CD4-positive, CD25-positive, alpha-beta regulatory T cell (primary cell): ENCODE measurements around the gene TPCN1. TPM values are rescaled to one million over a fixed set of nuclear protein-coding genes. Genes with fewer than 3 reads are reported as not detected.

Experiments
- ATAC-seq, 2 donors: fragments of 150-1000 bp; cut with Tn5 transposase; one replicate each; pipeline ENCODE4 v1.10.0; 2021; ENCODE audit warnings: low read depth in 2 of 2, moderate number of reproducible peaks in 2 of 2, moderate library complexity in 1 of 2
- DNase-seq, 3 donors: peaks; one replicate each; pipeline versions ENCODE4 v3.0.0 to v3.0.0-alpha.2; 2012 to 2022; ENCODE audit warnings: mixed read lengths in 1 of 3
- H3K27ac ChIP-seq: one replicate; pipeline ENCODE4 v1.7.0; 2013; ENCODE audit warnings: mild to moderate bottlenecking, low read length; ENCODE audit not compliant: insufficient read depth, poor library complexity, severe bottlenecking
- H3K27me3 ChIP-seq: one replicate; pipeline ENCODE4 v1.7.0; 2013; ENCODE audit warnings: low read length; ENCODE audit not compliant: control insufficient read depth, insufficient read depth
- H3K36me3 ChIP-seq: one replicate; pipeline ENCODE4 v1.7.0; 2013; ENCODE audit warnings: mild to moderate bottlenecking, low read length, moderate library complexity; ENCODE audit not compliant: control insufficient read depth, insufficient read depth
- H3K4me1 ChIP-seq: 2 replicates; pipeline ENCODE4 v1.7.0; 2013; ENCODE audit warnings: mild to moderate bottlenecking, low read length; ENCODE audit not compliant: insufficient read depth, control insufficient read depth, poor library complexity, severe bottlenecking
- H3K4me3 ChIP-seq: one replicate; pipeline ENCODE4 v1.7.0; 2013; ENCODE audit warnings: low read depth, mild to moderate bottlenecking, low read length, moderate library complexity
- H3K9me3 ChIP-seq, 2 experiments: 1 replicate in 1 of 2; 2 replicates in 1 of 2; pipeline ENCODE4 v1.7.0; 2013; ENCODE audit warnings: low read length in 2 of 2, mild to moderate bottlenecking in 1 of 2, moderate library complexity in 1 of 2; ENCODE audit not compliant: control insufficient read depth in 2 of 2
- H3K27ac Mint-ChIP-seq, 3 donors: one replicate each; pipeline ENCODE4 v1.8.0; 2020 to 2022; ENCODE audit warnings: mild to moderate bottlenecking in 3 of 3, mixed read lengths in 3 of 3, moderate library complexity in 2 of 3
- H3K27me3 Mint-ChIP-seq: one replicate; pipeline ENCODE4 v1.8.0; 2022; ENCODE audit warnings: mild to moderate bottlenecking, mixed read lengths
- H3K36me3 Mint-ChIP-seq: one replicate; pipeline ENCODE4 v1.8.0; 2020; ENCODE audit warnings: mixed read lengths
- H3K4me1 Mint-ChIP-seq, 4 donors: one replicate each; pipeline ENCODE4 v1.8.0; 2020 to 2022; ENCODE audit warnings: mixed read lengths in 4 of 4, mild to moderate bottlenecking in 1 of 4
- H3K4me3 Mint-ChIP-seq, 4 donors: one replicate each; pipeline ENCODE4 v1.8.0; 2020 to 2022; ENCODE audit warnings: mild to moderate bottlenecking in 4 of 4, mixed read lengths in 4 of 4, moderate library complexity in 3 of 4
- H3K9me3 Mint-ChIP-seq, 7 donors: one replicate each; pipeline ENCODE4 v1.8.0; 2020 to 2022; ENCODE audit warnings: mixed read lengths in 7 of 7, mild to moderate bottlenecking in 3 of 7, moderate library complexity in 2 of 7
- polyA plus RNA-seq, 4 donors: library from polyadenylated mRNA; unstranded; fragments of 300-500 nt; fragmentation: Illumina TruSeq; gene quantifications; one replicate each; pipeline ENCODE4 v1.2.3, GENCODE V29; 2021
- total RNA-seq: library from RNA; stranded (reverse); gene quantifications from one replicate; pipeline ENCODE4 v1.2.3, GENCODE V29; 2022

Gene TPCN1
- total and polyA plus RNA-seq, 5 donors from 2014 or later, result 5.2 to 44.9 (median 8.4) TPM

- H3K4me1 ChIP-seq, result no peaks in the 10 kb centered on the region
- no peak overlapping the region for H3K27ac ChIP-seq
- no peaks in the 10 kb centered on the region for H3K9me3 ChIP-seq
- Mint-ChIP-seq H3K27me3 (no peaks in the 10 kb centered on the region), H3K4me1 (peaks cover 0 to 2% (median 0%) of the 10 kb centered on the region in 4 donors), H3K4me3 (no peak overlapping the region), H3K36me3 (peaks cover 31% of the 10 kb centered on the region), H3K9me3 (no peaks in the 10 kb centered on the region), H3K27ac (peak overlapping the region; percentile 28 to 65 (median 58))
- DNase-seq (no peak), ATAC-seq (no peak)
- peaks cover 36% of the 10 kb centered on the region for H3K36me3 ChIP-seq
- H3K4me3 ChIP-seq, result no peak overlapping the region
- H3K27me3 ChIP-seq, result no peaks in the 10 kb centered on the region
Observed at GRCh38 chr12:113289361-113289760, 68.1 kb downstream of the TPCN1 start.

DNA sequence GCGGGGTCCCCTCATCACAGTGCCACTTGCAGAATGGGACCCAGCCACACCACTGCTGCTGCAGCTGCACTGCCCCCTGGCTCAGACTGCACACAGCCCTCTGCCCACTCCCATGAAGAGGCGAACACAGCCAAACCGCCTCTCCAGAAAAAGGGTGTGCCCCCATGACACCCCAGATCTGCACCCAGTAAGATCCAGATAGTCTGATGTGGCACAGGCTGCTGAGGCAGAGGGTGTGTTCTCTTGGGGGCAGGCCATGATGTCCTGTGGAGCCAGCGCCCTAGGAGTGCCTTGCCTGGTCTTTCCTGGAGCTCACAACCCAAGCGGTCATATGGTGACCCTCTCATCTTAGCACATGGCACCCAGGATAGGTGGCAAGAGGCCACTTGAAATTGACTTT lies 69.2 kb downstream of the TPCN1 start:
- Mint-ChIP-seq H3K27ac (no peak overlapping the region), H3K27me3 (no peaks in the 10 kb centered on the region), H3K9me3 (no peaks in the 10 kb centered on the region), H3K4me1 (no peaks in the 10 kb centered on the region), H3K4me3 (no peak overlapping the region), H3K36me3 (peaks cover 27% of the 10 kb centered on the region)
- H3K36me3 ChIP-seq, result peaks cover 27% of the 10 kb centered on the region
- no peaks in the 10 kb centered on the region for H3K4me1 ChIP-seq
- H3K4me3 ChIP-seq, result no peak overlapping the region
- H3K9me3 ChIP-seq, result no peaks in the 10 kb centered on the region
- ATAC-seq (no peak), DNase-seq (no peak)
- no peaks in the 10 kb centered on the region for H3K27me3 ChIP-seq
- no peak overlapping the region for H3K27ac ChIP-seq

DNA sequence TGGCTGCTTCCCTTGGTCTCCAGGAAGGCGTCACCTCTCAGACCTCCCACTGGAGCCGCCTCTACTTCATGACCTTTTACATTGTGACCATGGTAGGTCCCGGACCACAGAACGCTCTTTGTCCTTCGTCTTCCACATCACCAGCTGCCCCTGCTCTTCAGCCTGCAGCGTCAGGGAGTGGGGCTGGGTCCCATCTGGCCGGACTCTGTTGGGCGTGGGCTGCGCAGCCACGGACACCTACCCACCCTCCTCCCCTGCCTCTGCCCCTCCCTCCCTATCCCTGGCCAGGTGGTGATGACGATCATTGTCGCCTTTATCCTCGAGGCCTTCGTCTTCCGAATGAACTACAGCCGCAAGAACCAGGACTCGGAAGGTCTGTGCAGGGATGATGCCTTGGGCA lies 70.3 kb downstream of the TPCN1 start:
- Mint-ChIP-seq H3K4me1 (no peaks in the 10 kb centered on the region), H3K9me3 (no peaks in the 10 kb centered on the region), H3K27ac (peak overlapping the region in 2 of 3 donors; percentile 59 to 63), H3K4me3 (no peak overlapping the region), H3K36me3 (peaks cover 25% of the 10 kb centered on the region), H3K27me3 (no peaks in the 10 kb centered on the region)
- H3K4me1 ChIP-seq, result no peaks in the 10 kb centered on the region
- no peak overlapping the region for H3K4me3 ChIP-seq
- no peak for DNase-seq
- H3K36me3 ChIP-seq, result peaks cover 32% of the 10 kb centered on the region
- no peaks in the 10 kb centered on the region for H3K27me3 ChIP-seq
- no peaks in the 10 kb centered on the region for H3K9me3 ChIP-seq
- no peak overlapping the region for H3K27ac ChIP-seq
- no peak for ATAC-seq

GRCh38 chr12:113292091-113292490 lies 70.8 kb downstream of the TPCN1 start:
- no peaks in the 10 kb centered on the region for H3K27me3 ChIP-seq
- Mint-ChIP-seq H3K36me3 (peaks cover 27% of the 10 kb centered on the region), H3K4me3 (no peak overlapping the region), H3K4me1 (no peaks in the 10 kb centered on the region), H3K27me3 (no peaks in the 10 kb centered on the region), H3K9me3 (no peaks in the 10 kb centered on the region), H3K27ac (peak overlapping the region in 2 of 3 donors; percentile 2 to 63)
- no peak overlapping the region for H3K27ac ChIP-seq
- peaks cover 36% of the 10 kb centered on the region for H3K36me3 ChIP-seq
- DNase-seq (no peak), ATAC-seq (no peak)
- H3K4me1 ChIP-seq, result no peaks in the 10 kb centered on the region
- no peak overlapping the region for H3K4me3 ChIP-seq
- H3K9me3 ChIP-seq, result no peaks in the 10 kb centered on the region

DNA sequence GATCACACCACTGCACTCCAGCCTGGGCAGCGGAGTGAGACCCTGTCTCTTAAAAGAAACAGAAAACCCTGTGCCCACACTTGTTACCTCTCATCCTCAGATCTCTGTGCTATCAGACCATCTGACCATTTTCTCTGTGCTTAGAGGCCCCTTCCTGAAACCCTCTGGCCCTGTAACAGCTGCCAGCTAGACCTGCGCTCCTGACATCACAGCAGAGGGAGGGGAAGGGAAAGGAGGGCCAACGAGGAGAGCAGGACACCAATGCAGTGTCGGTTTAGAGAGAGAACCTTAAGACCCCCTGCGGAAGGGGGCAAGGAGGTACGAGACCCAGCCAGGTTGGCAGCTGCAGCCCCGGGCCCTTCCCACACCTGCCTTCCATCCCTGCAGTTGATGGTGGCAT lies 71.3 kb downstream of the TPCN1 start:
- no peak overlapping the region for H3K27ac Mint-ChIP-seq

DNA sequence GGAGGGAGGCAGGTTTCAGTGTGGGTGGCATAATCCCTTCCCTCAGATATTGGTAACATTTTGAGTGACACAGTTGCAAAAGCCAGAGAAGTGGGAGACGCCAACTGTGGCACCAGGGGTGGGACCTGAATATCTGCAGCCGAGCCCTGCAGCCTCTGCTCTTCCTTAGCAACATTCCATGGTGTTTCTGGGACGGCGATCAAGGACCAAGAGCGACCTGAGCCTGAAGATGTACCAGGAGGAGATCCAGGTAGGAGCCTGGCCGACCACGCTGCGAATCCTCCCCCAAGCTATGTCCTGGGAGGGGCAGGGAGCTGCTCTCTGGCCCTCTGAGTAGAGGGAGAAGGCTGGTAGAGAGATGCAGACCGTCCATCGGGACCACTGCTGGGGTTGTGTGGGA lies 71.8 kb downstream of the TPCN1 start:
- DNase-seq (no peak), ATAC-seq (no peak)
- Histone ChIP-seq H3K4me1 (no peaks in the 10 kb centered on the region), H3K27me3 (no peaks in the 10 kb centered on the region), H3K4me3 (no peak overlapping the region), H3K36me3 (peaks cover 37% of the 10 kb centered on the region), H3K9me3 (no peaks in the 10 kb centered on the region), H3K27ac (no peak overlapping the region)
- Mint-ChIP-seq H3K4me3 (no peak overlapping the region), H3K27me3 (no peaks in the 10 kb centered on the region), H3K36me3 (peaks cover 27% of the 10 kb centered on the region), H3K9me3 (no peaks in the 10 kb centered on the region), H3K4me1 (no peaks in the 10 kb centered on the region), H3K27ac (no peak overlapping the region)

More for the DNA sequence above, 71.3 kb downstream of the TPCN1 start:
- Histone ChIP-seq H3K27ac (no peak overlapping the region), H3K9me3 (no peaks in the 10 kb centered on the region), H3K4me3 (no peak overlapping the region), H3K36me3 (peaks cover 37% of the 10 kb centered on the region), H3K4me1 (no peaks in the 10 kb centered on the region), H3K27me3 (no peaks in the 10 kb centered on the region)
- Mint-ChIP-seq H3K36me3 (peaks cover 27% of the 10 kb centered on the region), H3K27me3 (no peaks in the 10 kb centered on the region), H3K4me1 (no peaks in the 10 kb centered on the region), H3K9me3 (no peaks in the 10 kb centered on the region), H3K4me3 (no peak overlapping the region)
- DNase-seq (no peak), ATAC-seq (no peak)

DNA sequence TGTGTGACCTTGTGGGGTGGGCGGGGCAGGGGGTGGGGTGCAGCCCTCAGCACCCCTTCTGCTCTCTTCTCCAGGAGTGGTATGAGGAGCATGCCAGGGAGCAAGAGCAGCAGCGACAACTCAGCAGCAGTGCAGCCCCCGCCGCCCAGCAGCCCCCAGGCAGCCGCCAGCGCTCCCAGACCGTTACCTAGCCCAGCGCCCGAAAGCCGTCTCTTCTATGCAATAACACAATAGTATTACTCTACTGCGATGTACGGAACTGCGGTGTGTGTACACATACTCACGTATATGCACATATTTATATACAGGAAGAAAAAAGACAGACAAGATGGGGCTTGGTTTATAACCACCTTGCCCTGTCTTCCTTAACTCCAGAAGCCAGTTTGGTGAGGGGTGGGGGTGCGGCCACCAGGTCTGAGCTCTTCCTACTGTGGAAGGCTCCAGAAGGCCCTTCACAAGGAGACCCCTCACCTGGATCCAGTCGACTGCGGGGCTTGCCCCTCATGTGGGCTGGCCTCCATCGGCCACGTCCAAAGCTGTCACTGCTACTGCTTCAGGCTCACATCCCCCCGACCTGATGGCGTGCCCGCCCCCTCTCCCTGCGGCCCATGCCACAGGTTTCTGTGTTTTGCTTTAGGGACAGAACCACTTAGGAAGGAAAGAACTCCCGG lies 74.8 kb downstream of the TPCN1 start:
- peaks cover 45% of the 10 kb centered on the region for H3K36me3 ChIP-seq
- no peak overlapping the region for H3K27ac Mint-ChIP-seq

DNA sequence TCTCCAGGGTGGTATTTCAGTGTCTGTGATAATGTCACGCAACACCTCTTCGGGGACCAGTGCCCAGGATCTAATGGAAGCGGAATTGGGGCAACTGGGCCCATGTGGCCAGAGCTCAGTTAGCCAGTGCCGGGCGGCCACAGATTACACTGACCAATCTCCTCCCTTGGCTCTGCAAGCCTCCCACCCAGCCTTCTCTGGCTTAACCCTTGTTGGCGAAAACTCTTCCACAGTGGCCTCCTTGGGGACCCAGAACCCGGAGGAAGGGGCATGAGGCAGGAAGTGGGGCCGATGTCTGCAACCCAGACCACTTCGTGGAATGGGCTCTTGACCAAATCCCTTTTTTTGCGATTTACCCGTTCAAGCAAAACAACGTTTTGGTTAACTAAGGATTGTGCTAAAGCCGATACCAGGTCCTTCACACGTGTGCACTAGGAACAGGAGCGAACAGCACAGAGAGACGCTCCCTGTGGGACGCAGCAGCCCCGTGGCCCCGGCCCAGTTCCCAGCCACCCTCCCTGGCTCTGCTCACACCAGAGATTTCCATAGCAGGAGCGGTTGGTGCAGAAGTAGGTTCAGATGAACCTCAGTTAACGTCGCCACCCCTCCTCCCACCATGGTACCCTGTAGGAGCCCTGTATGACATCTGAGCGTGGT lies 75.4 kb downstream of the TPCN1 start:
- H3K27me3 Mint-ChIP-seq, result no peaks in the 10 kb centered on the region
- no peaks in the 10 kb centered on the region for H3K4me1 ChIP-seq
- no peaks in the 10 kb centered on the region for H3K9me3 Mint-ChIP-seq
- no peaks in the 10 kb centered on the region for H3K9me3 ChIP-seq
- H3K4me3 ChIP-seq, result no peak overlapping the region
- no peak overlapping the region for H3K4me3 Mint-ChIP-seq
- DNase-seq (no peak), ATAC-seq (no peak)
- no peak overlapping the region for H3K27ac Mint-ChIP-seq
- H3K27me3 ChIP-seq, result no peaks in the 10 kb centered on the region
- H3K36me3 ChIP-seq, result peaks cover 42% of the 10 kb centered on the region
- H3K36me3 Mint-ChIP-seq, result peaks cover 19% of the 10 kb centered on the region
- H3K4me1 Mint-ChIP-seq, result peaks cover 0 to 3% (median 0%) of the 10 kb centered on the region in 4 donors
- no peak overlapping the region for H3K27ac ChIP-seq

More for the DNA sequence above, 74.8 kb downstream of the TPCN1 start:
- Mint-ChIP-seq H3K4me1 (peaks cover 0 to 2% (median 0%) of the 10 kb centered on the region in 4 donors), H3K4me3 (no peak overlapping the region), H3K9me3 (no peaks in the 10 kb centered on the region), H3K36me3 (peaks cover 21% of the 10 kb centered on the region), H3K27me3 (no peaks in the 10 kb centered on the region)
- Histone ChIP-seq H3K27me3 (no peaks in the 10 kb centered on the region), H3K9me3 (no peaks in the 10 kb centered on the region), H3K27ac (no peak overlapping the region), H3K4me3 (no peak overlapping the region), H3K4me1 (no peaks in the 10 kb centered on the region)
- ATAC-seq, result no peak
- no peak for DNase-seq
